HUES64 (cell line): ENCODE measurements around the gene CBFA2T2.
A peak's percentile ranks its signal among the peaks of the same experiment; 100 is the strongest.
"Not testable (repeated sequence)": the region's sequence is repeated elsewhere in the genome, so short reads cannot be mapped to it uniquely, and the experiment has no call there.

Experiments used
- H3K27ac ChIP-seq: 2 replicates; pipeline ENCODE4 v1.7.0; 2013; ENCODE audit warnings: low read depth, low read length, inconsistent platforms
- H3K27me3 ChIP-seq: 2 replicates; pipeline ENCODE4 v1.6.1; 2013; ENCODE audit warnings: mild to moderate bottlenecking, low read length; ENCODE audit not compliant: insufficient read depth
- H3K36me3 ChIP-seq: 2 replicates; pipeline ENCODE4 v1.6.1; 2013; ENCODE audit warnings: mild to moderate bottlenecking, low read length; ENCODE audit not compliant: insufficient read depth
- H3K4me1 ChIP-seq: 2 replicates; pipeline ENCODE4 v1.6.1; 2013; ENCODE audit warnings: mild to moderate bottlenecking, low read length, moderate library complexity; ENCODE audit not compliant: insufficient read depth
- H3K4me3 ChIP-seq: 2 replicates; pipeline ENCODE4 v1.5.1; 2013; ENCODE audit warnings: mild to moderate bottlenecking, low read length, moderate library complexity
- H3K9ac ChIP-seq: 2 replicates; pipeline ENCODE4 v1.6.1; 2013; ENCODE audit warnings: mild to moderate bottlenecking, low read depth, low read length
- H3K9me3 ChIP-seq: 2 replicates; pipeline ENCODE4 v1.6.1; 2013; ENCODE audit warnings: low read depth, low read length; ENCODE audit not compliant: insufficient read depth
- WGBS: fragments of 150-250, 120-280 bp; methylation state at CpG from one replicate; pipeline ENCODE4 v1.1.7; 2013; ENCODE audit warnings: missing lambda C conversion rate; 5-methylcytosine and 5-hydroxymethylcytosine counted together

Gene CBFA2T2

GRCh38 chr20:33474097-33474873, 15.6 kb upstream of the CBFA2T2 start:
- 91% methylated on average over 7 of the region's 7 CpGs for WGBS
- H3K4me3 ChIP-seq, result no peak overlapping the region
- peaks cover 11% of the 10 kb centered on the region for H3K4me1 ChIP-seq
- no peak overlapping the region for H3K9ac ChIP-seq
- no peaks in the 10 kb centered on the region for H3K36me3 ChIP-seq
- no peaks in the 10 kb centered on the region for H3K27me3 ChIP-seq
- no peaks in the 10 kb centered on the region for H3K9me3 ChIP-seq
- no peak overlapping the region for H3K27ac ChIP-seq

- peaks cover 11% of the 10 kb centered on the region for H3K4me1 ChIP-seq
- no peak overlapping the region for H3K9ac ChIP-seq
- H3K4me3 ChIP-seq, result no peak overlapping the region
- no peaks in the 10 kb centered on the region for H3K27me3 ChIP-seq
- H3K36me3 ChIP-seq, result no peaks in the 10 kb centered on the region
- H3K27ac ChIP-seq, result no peak overlapping the region
- no peaks in the 10 kb centered on the region for H3K9me3 ChIP-seq
- WGBS, result 90% methylated on average over 10 of the region's 11 CpGs
These were observed 14.9 kb upstream of the CBFA2T2 start for GRCh38 chr20:33474963-33475362.

- H3K27ac ChIP-seq, result no peak overlapping the region
- 57% methylated on average over 13 of the region's 14 CpGs for WGBS
These were observed 14.3 kb upstream of the CBFA2T2 start for GRCh38 chr20:33475381-33476152.

GRCh38 chr20:33477386-33478234, 12.3 kb upstream of the CBFA2T2 start:
- H3K27me3 ChIP-seq, result no peaks in the 10 kb centered on the region
- no peaks in the 10 kb centered on the region for H3K36me3 ChIP-seq
- 0 out of 2 replicates have a peak overlapping the region, but pooled peaks have one; percentile 4 for H3K27ac ChIP-seq
- no peak overlapping the region for H3K9ac ChIP-seq
- no peak overlapping the region for H3K4me3 ChIP-seq
- 91% methylated on average over 7 of the region's 7 CpGs for WGBS
- no peaks in the 10 kb centered on the region for H3K9me3 ChIP-seq
- peaks cover 11% of the 10 kb centered on the region for H3K4me1 ChIP-seq

More at GRCh38 chr20:33475381-33476152, 14.3 kb upstream of the CBFA2T2 start:
- peaks cover 11% of the 10 kb centered on the region for H3K4me1 ChIP-seq
- H3K4me3 ChIP-seq, result no peak overlapping the region
- no peaks in the 10 kb centered on the region for H3K27me3 ChIP-seq
- H3K9ac ChIP-seq, result no peak overlapping the region
- no peaks in the 10 kb centered on the region for H3K36me3 ChIP-seq
- no peaks in the 10 kb centered on the region for H3K9me3 ChIP-seq

- Histone ChIP-seq H3K27ac (no peak overlapping the region), H3K4me3 (no peak overlapping the region), H3K36me3 (no peaks in the 10 kb centered on the region), H3K27me3 (no peaks in the 10 kb centered on the region), H3K9me3 (no peaks in the 10 kb centered on the region), H3K9ac (no peak overlapping the region), H3K4me1 (peaks cover 10% of the 10 kb centered on the region)
- 92% methylated on average over 5 of the region's 5 CpGs for WGBS
These were observed 9.8 kb upstream of the CBFA2T2 start for GRCh38 chr20:33480048-33480447.

GRCh38 chr20:33481431-33481941, 8.4 kb upstream of the CBFA2T2 start:
- H3K9me3 ChIP-seq, result no peaks in the 10 kb centered on the region
- H3K36me3 ChIP-seq, result no peaks in the 10 kb centered on the region
- H3K4me1 ChIP-seq, result no peaks in the 10 kb centered on the region; the same call in 1 of the 2 replicates
- 92% methylated on average over 7 of the region's 8 CpGs for WGBS
- H3K27me3 ChIP-seq, result no peaks in the 10 kb centered on the region
- no peak overlapping the region for H3K27ac ChIP-seq
- H3K9ac ChIP-seq, result no peak overlapping the region
- H3K4me3 ChIP-seq, result no peak overlapping the region

- H3K9me3 ChIP-seq, result no peaks in the 10 kb centered on the region
- WGBS, result 89% methylated on average over 6 of the region's 6 CpGs
- no peaks in the 10 kb centered on the region for H3K36me3 ChIP-seq
- H3K4me3 ChIP-seq, result no peak overlapping the region
- no peaks in the 10 kb centered on the region for H3K27me3 ChIP-seq
- no peaks in the 10 kb centered on the region; the same call in 1 of the 2 replicates for H3K4me1 ChIP-seq
- no peak overlapping the region for H3K9ac ChIP-seq
- no peak overlapping the region for H3K27ac ChIP-seq
These were observed 7.3 kb upstream of the CBFA2T2 start for GRCh38 chr20:33482581-33482980.

- not testable (repeated sequence) for H3K27me3 ChIP-seq, H3K9me3 ChIP-seq, H3K4me1 ChIP-seq, H3K27ac ChIP-seq, H3K4me3 ChIP-seq, H3K9ac ChIP-seq, H3K36me3 ChIP-seq
- 91% methylated on average over 5 of the region's 5 CpGs for WGBS
These were observed 6.7 kb upstream of the CBFA2T2 start for GRCh38 chr20:33483186-33483585.

GRCh38 chr20:33488201-33488600, 1.7 kb upstream of the CBFA2T2 start:
- Histone ChIP-seq H3K4me3 (no peak overlapping the region), H3K27ac (no peak overlapping the region), H3K4me1 (peaks cover 4% of the 10 kb centered on the region; the same call in 1 of the 2 replicates), H3K9me3 (no peaks in the 10 kb centered on the region), H3K27me3 (no peaks in the 10 kb centered on the region), H3K36me3 (no peaks in the 10 kb centered on the region), H3K9ac (no peak overlapping the region)
- 95% methylated on average over 10 of the region's 10 CpGs for WGBS

GRCh38 chr20:33488661-33489494, 1.0 kb upstream of the CBFA2T2 start:
- not testable (repeated sequence) for H3K36me3 ChIP-seq, H3K9me3 ChIP-seq, H3K27me3 ChIP-seq, H3K27ac ChIP-seq, H3K4me1 ChIP-seq
- WGBS, result 93% methylated on average over 31 of the region's 32 CpGs
- H3K4me3 ChIP-seq, result peak overlapping the region; percentile 55
- H3K9ac ChIP-seq, result peak overlapping the region; percentile 64; the same call in 1 of the 2 replicates
